GM23338 (cell line): ENCODE measurements around the gene LCN6.

Experiments
- CREB1 ChIP-seq: fragments of 250-450 bp; sonication (Bioruptor Pico); IDR thresholded peaks from 2 replicates; pipeline ENCODE4 v1.5.0; 2020; ENCODE audit warnings: low read depth, mild to moderate bottlenecking, moderate library complexity
- EZH2 ChIP-seq: fragments of 200-600 bp; sonication (generic); IDR thresholded peaks from one replicate; pipeline ENCODE4 v1.8.0; 2017; ENCODE audit warnings: antibody characterized with exemption, mild to moderate bottlenecking, low read depth; ENCODE audit not compliant: unreplicated experiment
- EZH2phosphoT487 ChIP-seq: fragments of 200-600 bp; sonication (generic); IDR thresholded peaks from one replicate; pipeline ENCODE4 v1.8.1; 2018; ENCODE audit warnings: antibody characterized with exemption; ENCODE audit not compliant: unreplicated experiment
- JUNB ChIP-seq: IDR thresholded peaks from one replicate; pipeline ENCODE4 v1.6.1; 2016; ENCODE audit warnings: antibody characterized with exemption; ENCODE audit not compliant: unreplicated experiment
- NANOG ChIP-seq: IDR thresholded peaks from 2 replicates; pipeline ENCODE4 v1.6.1; 2016; ENCODE audit warnings: antibody characterized with exemption, borderline replicate concordance
- POLR2AphosphoS5 ChIP-seq: IDR thresholded peaks from 2 replicates; pipeline ENCODE4 v1.6.1; 2016; ENCODE audit warnings: antibody characterized with exemption, low read depth
- ZNF114 ChIP-seq: fragments of 250-450 bp; sonication (Bioruptor Pico); IDR thresholded peaks from 2 replicates; pipeline ENCODE4 v1.5.0; 2020; ENCODE audit warnings: mild to moderate bottlenecking, moderate library complexity
- TF ChIP-seq, protein P1 (sequence below), 2 experiments: fragments of 200-600 bp in 1 of 2; sonication (generic) in 1 of 2; conservative IDR thresholded peaks; 2 replicates each; pipeline versions ENCODE4 v1.5.1 to v1.6.1; 2016 to 2017; ENCODE audit warnings: antibody characterized with exemption in 2 of 2, low read depth in 2 of 2, mild to moderate bottlenecking in 2 of 2, moderate library complexity in 1 of 2
- TF ChIP-seq, protein P2 (sequence below): IDR thresholded peaks from one replicate; pipeline ENCODE4 v1.6.1; 2018; ENCODE audit warnings: antibody characterized with exemption; ENCODE audit not compliant: unreplicated experiment
- TF ChIP-seq, protein P3 (sequence below): IDR thresholded peaks from 2 replicates; pipeline ENCODE4 v1.6.1; 2016; ENCODE audit warnings: antibody characterized with exemption

DNA sequence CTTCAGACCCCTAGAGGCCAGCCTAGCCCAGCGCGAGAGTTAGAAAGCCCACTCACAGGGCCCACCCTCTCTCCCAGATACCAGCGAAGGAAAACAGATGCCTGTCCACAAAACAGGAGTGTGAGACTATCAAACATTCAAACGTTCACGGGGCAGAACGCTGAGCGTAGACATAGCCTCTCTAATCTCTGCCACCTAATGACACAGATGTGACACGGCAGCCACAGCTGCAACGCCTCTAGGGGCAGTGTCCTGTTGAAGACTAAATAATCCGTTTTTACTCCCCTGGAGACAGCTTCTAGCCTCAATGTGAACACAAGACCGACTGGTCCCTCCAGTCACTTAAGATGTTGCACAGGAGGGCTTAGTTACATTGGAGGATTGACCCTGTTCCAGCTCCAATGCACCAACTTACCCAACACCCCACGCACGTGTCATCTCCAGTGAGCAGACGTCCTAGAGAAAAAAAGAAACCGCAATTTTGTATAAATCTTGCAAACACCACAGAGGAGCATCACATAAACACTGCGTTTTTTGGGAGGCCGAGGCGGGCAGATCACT lies 21.6 kb downstream of the LCN6 start:
- TF ChIP-seq, protein P1, sequence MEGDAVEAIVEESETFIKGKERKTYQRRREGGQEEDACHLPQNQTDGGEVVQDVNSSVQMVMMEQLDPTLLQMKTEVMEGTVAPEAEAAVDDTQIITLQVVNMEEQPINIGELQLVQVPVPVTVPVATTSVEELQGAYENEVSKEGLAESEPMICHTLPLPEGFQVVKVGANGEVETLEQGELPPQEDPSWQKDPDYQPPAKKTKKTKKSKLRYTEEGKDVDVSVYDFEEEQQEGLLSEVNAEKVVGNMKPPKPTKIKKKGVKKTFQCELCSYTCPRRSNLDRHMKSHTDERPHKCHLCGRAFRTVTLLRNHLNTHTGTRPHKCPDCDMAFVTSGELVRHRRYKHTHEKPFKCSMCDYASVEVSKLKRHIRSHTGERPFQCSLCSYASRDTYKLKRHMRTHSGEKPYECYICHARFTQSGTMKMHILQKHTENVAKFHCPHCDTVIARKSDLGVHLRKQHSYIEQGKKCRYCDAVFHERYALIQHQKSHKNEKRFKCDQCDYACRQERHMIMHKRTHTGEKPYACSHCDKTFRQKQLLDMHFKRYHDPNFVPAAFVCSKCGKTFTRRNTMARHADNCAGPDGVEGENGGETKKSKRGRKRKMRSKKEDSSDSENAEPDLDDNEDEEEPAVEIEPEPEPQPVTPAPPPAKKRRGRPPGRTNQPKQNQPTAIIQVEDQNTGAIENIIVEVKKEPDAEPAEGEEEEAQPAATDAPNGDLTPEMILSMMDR (conservative IDR thresholded peaks at IDR 0.05; ENCODE audit: low read depth in 2 of 2): peak in 1 of 2 experiments; percentile 46; a peak in 2 of 4 replicates
- TF ChIP-seq EZH2 (no peak), EZH2phosphoT487 (no peak), JUNB (no peak), POLR2AphosphoS5 (no peak; the same call in 1 of the 2 replicates), CREB1 (CRISPR knock-in tag) (no peak), ZNF114 (CRISPR knock-in tag) (no peak), NANOG (no peak)
- TF ChIP-seq, protein P2, sequence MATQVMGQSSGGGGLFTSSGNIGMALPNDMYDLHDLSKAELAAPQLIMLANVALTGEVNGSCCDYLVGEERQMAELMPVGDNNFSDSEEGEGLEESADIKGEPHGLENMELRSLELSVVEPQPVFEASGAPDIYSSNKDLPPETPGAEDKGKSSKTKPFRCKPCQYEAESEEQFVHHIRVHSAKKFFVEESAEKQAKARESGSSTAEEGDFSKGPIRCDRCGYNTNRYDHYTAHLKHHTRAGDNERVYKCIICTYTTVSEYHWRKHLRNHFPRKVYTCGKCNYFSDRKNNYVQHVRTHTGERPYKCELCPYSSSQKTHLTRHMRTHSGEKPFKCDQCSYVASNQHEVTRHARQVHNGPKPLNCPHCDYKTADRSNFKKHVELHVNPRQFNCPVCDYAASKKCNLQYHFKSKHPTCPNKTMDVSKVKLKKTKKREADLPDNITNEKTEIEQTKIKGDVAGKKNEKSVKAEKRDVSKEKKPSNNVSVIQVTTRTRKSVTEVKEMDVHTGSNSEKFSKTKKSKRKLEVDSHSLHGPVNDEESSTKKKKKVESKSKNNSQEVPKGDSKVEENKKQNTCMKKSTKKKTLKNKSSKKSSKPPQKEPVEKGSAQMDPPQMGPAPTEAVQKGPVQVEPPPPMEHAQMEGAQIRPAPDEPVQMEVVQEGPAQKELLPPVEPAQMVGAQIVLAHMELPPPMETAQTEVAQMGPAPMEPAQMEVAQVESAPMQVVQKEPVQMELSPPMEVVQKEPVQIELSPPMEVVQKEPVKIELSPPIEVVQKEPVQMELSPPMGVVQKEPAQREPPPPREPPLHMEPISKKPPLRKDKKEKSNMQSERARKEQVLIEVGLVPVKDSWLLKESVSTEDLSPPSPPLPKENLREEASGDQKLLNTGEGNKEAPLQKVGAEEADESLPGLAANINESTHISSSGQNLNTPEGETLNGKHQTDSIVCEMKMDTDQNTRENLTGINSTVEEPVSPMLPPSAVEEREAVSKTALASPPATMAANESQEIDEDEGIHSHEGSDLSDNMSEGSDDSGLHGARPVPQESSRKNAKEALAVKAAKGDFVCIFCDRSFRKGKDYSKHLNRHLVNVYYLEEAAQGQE: no peak
- TF ChIP-seq, protein P3, sequence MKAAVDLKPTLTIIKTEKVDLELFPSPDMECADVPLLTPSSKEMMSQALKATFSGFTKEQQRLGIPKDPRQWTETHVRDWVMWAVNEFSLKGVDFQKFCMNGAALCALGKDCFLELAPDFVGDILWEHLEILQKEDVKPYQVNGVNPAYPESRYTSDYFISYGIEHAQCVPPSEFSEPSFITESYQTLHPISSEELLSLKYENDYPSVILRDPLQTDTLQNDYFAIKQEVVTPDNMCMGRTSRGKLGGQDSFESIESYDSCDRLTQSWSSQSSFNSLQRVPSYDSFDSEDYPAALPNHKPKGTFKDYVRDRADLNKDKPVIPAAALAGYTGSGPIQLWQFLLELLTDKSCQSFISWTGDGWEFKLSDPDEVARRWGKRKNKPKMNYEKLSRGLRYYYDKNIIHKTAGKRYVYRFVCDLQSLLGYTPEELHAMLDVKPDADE: no peak
